Left kidney (tissue), 2 donors: ENCODE data around the gene ACACB. TPM values are rescaled to one million over a fixed set of nuclear protein-coding genes. Genes with fewer than 3 reads are reported as not detected.

ENCODE experiments used
- DNase-seq: peaks from one replicate; pipeline ENCODE4 v3.0.0-alpha.2; 2013
- polyA plus RNA-seq: library from polyadenylated mRNA; unstranded; fragments of 120-200 nt; gene quantifications from one replicate; pipeline ENCODE4 v1.2.1, GENCODE V29; 2013; ENCODE audit not compliant: insufficient read length

ACACB gene
- polyA plus RNA-seq, 1 donor, result 28.2 TPM

- no peak for DNase-seq
Observed at GRCh38 chr12:109214131-109214530, 97.7 kb downstream of the ACACB start.

GRCh38 chr12:109218996-109219395, 102.6 kb downstream of the ACACB start:
- DNase-seq, result no peak

- no peak for DNase-seq
Observed at GRCh38 chr12:109219938-109220337, 103.6 kb downstream of the ACACB start.

- no peak for DNase-seq
Observed at GRCh38 chr12:109221277-109221931, 105.0 kb downstream of the ACACB start.

- DNase-seq, result no peak
Observed at GRCh38 chr12:109222062-109222461, 105.7 kb downstream of the ACACB start.

GRCh38 chr12:109222496-109222895, 106.1 kb downstream of the ACACB start:
- no peak for DNase-seq

- DNase-seq, result no peak
Observed at GRCh38 chr12:109223211-109223610, 106.8 kb downstream of the ACACB start.

- no peak for DNase-seq
Observed at GRCh38 chr12:109223868-109224267, 107.5 kb downstream of the ACACB start.

- DNase-seq, result no peak
Observed at GRCh38 chr12:109228664-109229063, 112.3 kb downstream of the ACACB start.

GRCh38 chr12:109230193-109230592, 113.8 kb downstream of the ACACB start:
- no peak for DNase-seq

GRCh38 chr12:109232731-109233130, 116.3 kb downstream of the ACACB start:
- no peak for DNase-seq

- DNase-seq, result no peak
Observed at GRCh38 chr12:109234012-109234411, 117.6 kb downstream of the ACACB start.

- DNase-seq, result no peak
Observed at GRCh38 chr12:109236257-109236656, 119.9 kb downstream of the ACACB start.

GRCh38 chr12:109239179-109239578, 122.8 kb downstream of the ACACB start:
- DNase-seq, result no peak

- no peak for DNase-seq
Observed at GRCh38 chr12:109239691-109240090, 123.3 kb downstream of the ACACB start.

GRCh38 chr12:109240365-109240764, 124.0 kb downstream of the ACACB start:
- no peak for DNase-seq

- no peak for DNase-seq
Observed at GRCh38 chr12:109241936-109242335, 125.5 kb downstream of the ACACB start.

GRCh38 chr12:109244073-109244472, 127.7 kb downstream of the ACACB start:
- DNase-seq, result no peak

- DNase-seq, result no peak
Observed at GRCh38 chr12:109246221-109246620, 129.8 kb downstream of the ACACB start.

GRCh38 chr12:109247831-109248654, 131.7 kb downstream of the ACACB start:
- DNase-seq, result no peak

GRCh38 chr12:109250523-109250922, 134.1 kb downstream of the ACACB start:
- DNase-seq, result no peak

GRCh38 chr12:109252799-109253198, 136.4 kb downstream of the ACACB start:
- no peak for DNase-seq

GRCh38 chr12:109253913-109254544, 137.6 kb downstream of the ACACB start:
- no peak for DNase-seq
